GM12892 (cell line): ENCODE results near the gene RHOT1.
A peak's percentile ranks its signal among the peaks of the same experiment; 100 is the strongest.
"Not testable (repeated sequence)": the region's sequence is repeated elsewhere in the genome, so short reads cannot be mapped to it uniquely, and the experiment has no call there.

Experiments used
- DNase-seq: peaks from one replicate; pipeline ENCODE4 v3.0.0; 2011; ENCODE audit not compliant: insufficient read length
- FAIRE-seq: peaks from 2 replicates; lab custom pipeline; 2011; peaks lifted over from hg19 to GRCh38; lab: Jason Lieb, UNC
- POLR2A ChIP-seq: IDR thresholded peaks from 2 replicates; pipeline ENCODE4 v1.6.1; 2011; ENCODE audit warnings: low read depth, low read length, control low read depth
- POLR2AphosphoS5 ChIP-seq: IDR thresholded peaks from 2 replicates; pipeline ENCODE4 v1.6.1; 2011; ENCODE audit warnings: low read depth, low read length, control low read depth
- TAF1 ChIP-seq: IDR thresholded peaks from 2 replicates; pipeline ENCODE4 v1.6.1; 2011; ENCODE audit warnings: low read depth, mild to moderate bottlenecking, control low read depth, low read length, borderline replicate concordance

Gene RHOT1

GRCh38 chr17:32127158-32127897 is 15.0 kb upstream of the RHOT1 start:
- TF ChIP-seq POLR2AphosphoS5, result peak; percentile 75
- peak; percentile 64; the same call in 1 of the 2 replicates for TF ChIP-seq TAF1
- peak; percentile 76 for TF ChIP-seq POLR2A
- DNase-seq, result peak; percentile 63
- FAIRE-seq, result peak; percentile 96

- not testable (repeated sequence) for DNase-seq, FAIRE-seq
Observed at GRCh38 chr17:32128470-32128869, 13.8 kb upstream of the RHOT1 start.

GRCh38 chr17:32135497-32136117 is 6.7 kb upstream of the RHOT1 start:
- not testable (repeated sequence) for DNase-seq, FAIRE-seq

GRCh38 chr17:32136856-32137255 is 5.4 kb upstream of the RHOT1 start:
- TF ChIP-seq POLR2AphosphoS5 (no peak), POLR2A (no peak), TAF1 (no peak)
- FAIRE-seq (no peak), DNase-seq (no peak)

- not testable (repeated sequence) for DNase-seq, FAIRE-seq
Observed at GRCh38 chr17:32139504-32139903, 2.8 kb upstream of the RHOT1 start.

- FAIRE-seq (no peak), DNase-seq (no peak)
- TF ChIP-seq TAF1 (no peak), POLR2AphosphoS5 (no peak), POLR2A (no peak)
Observed at GRCh38 chr17:32141258-32141657, 1.0 kb upstream of the RHOT1 start.

GRCh38 chr17:32141679-32142037 is 644 bp upstream of the RHOT1 start:
- TF ChIP-seq POLR2A, result no peak
- TF ChIP-seq TAF1, result no peak
- TF ChIP-seq POLR2AphosphoS5, result no peak
- no peak for FAIRE-seq
- DNase-seq, result no peak

GRCh38 chr17:32142857-32143526 is 690 bp downstream of the RHOT1 start:
- FAIRE-seq (peak; percentile 33), DNase-seq (no peak)
- TF ChIP-seq POLR2A (no peak), TAF1 (no peak), POLR2AphosphoS5 (no peak)

GRCh38 chr17:32143527-32143870 is 1.2 kb downstream of the RHOT1 start:
- TF ChIP-seq POLR2A (no peak), TAF1 (no peak), POLR2AphosphoS5 (no peak)
- DNase-seq (no peak), FAIRE-seq (no peak)

- not testable (repeated sequence) for FAIRE-seq, DNase-seq
Observed at GRCh38 chr17:32144442-32144841, 2.1 kb downstream of the RHOT1 start.

- FAIRE-seq, result no peak
- no peak for DNase-seq
- TF ChIP-seq POLR2AphosphoS5, result no peak
- no peak for TF ChIP-seq TAF1
- TF ChIP-seq POLR2A, result no peak
Observed at GRCh38 chr17:32148351-32148750, 6.0 kb downstream of the RHOT1 start.

GRCh38 chr17:32150358-32150757 is 8.1 kb downstream of the RHOT1 start:
- DNase-seq (no peak), FAIRE-seq (no peak)
- no peak for TF ChIP-seq POLR2A
- no peak for TF ChIP-seq TAF1
- TF ChIP-seq POLR2AphosphoS5, result no peak

GRCh38 chr17:32152130-32152529 is 9.8 kb downstream of the RHOT1 start:
- DNase-seq, result no peak
- no peak for FAIRE-seq
- TF ChIP-seq POLR2A (no peak), TAF1 (no peak), POLR2AphosphoS5 (no peak)

- TF ChIP-seq POLR2A (no peak), POLR2AphosphoS5 (no peak), TAF1 (no peak)
- no peak for DNase-seq
- FAIRE-seq, result no peak
Observed at GRCh38 chr17:32155896-32156295, 13.6 kb downstream of the RHOT1 start.
